GM12872 (cell line): ENCODE results near the gene FAM204A.

Experiments used
- CTCF ChIP-seq: IDR thresholded peaks from 3 replicates; pipeline ENCODE4 v1.5.1; 2011; ENCODE audit warnings: low read depth, mild to moderate bottlenecking, low read length, moderate library complexity; ENCODE audit not compliant: insufficient read depth

The FAM204A gene

GRCh38 chr10:118341791-118342637 is at the start of gene FAM204A:
Gene FAM204A, minus strand, starts transcription at chr10:118342324. Its CDS starts 5,909 bp downstream, at chr10:118336415.
- TF ChIP-seq CTCF: no peak

GRCh38 chr10:118383699-118384098 is 41.6 kb upstream of the FAM204A start:
- no peak for TF ChIP-seq CTCF

- no peak for TF ChIP-seq CTCF
These were observed 41.1 kb upstream of the FAM204A start for GRCh38 chr10:118383063-118383689.

GRCh38 chr10:118374404-118374803 is 32.3 kb upstream of the FAM204A start:
- TF ChIP-seq CTCF: no peak

- no peak for TF ChIP-seq CTCF
These were observed 31.7 kb upstream of the FAM204A start for GRCh38 chr10:118373786-118374185.

- TF ChIP-seq CTCF: no peak
These were observed 28.4 kb upstream of the FAM204A start for GRCh38 chr10:118370499-118370898.

- TF ChIP-seq CTCF: no peak
These were observed 27.6 kb upstream of the FAM204A start for GRCh38 chr10:118369641-118370205.
